CD4-positive, alpha-beta T cell treated with Interleukin-17A for 4 hours (primary cell): ENCODE data around the gene SCAANT1.
A peak's percentile ranks its signal among the peaks of the same experiment; 100 is the strongest.

ENCODE experiments used
- DNase-seq: peaks from one replicate; pipeline ENCODE4 v3.0.0-alpha.2; 2020; ENCODE audit warnings: mixed read lengths

Gene SCAANT1

GRCh38 chr3:63896332-63897030, 15.7 kb downstream of the SCAANT1 start:
- DNase-seq, result no peak

- no peak for DNase-seq
Observed at GRCh38 chr3:63895422-63896189, 16.6 kb downstream of the SCAANT1 start.

GRCh38 chr3:63892773-63893352, 19.3 kb downstream of the SCAANT1 start:
- DNase-seq, result no peak

GRCh38 chr3:63891518-63891917, 20.7 kb downstream of the SCAANT1 start:
- no peak for DNase-seq

- DNase-seq, result no peak
Observed at GRCh38 chr3:63886858-63887257, 25.3 kb downstream of the SCAANT1 start.

- no peak for DNase-seq
Observed at GRCh38 chr3:63880653-63881052, 31.5 kb downstream of the SCAANT1 start.

- no peak for DNase-seq
Observed at GRCh38 chr3:63878394-63879060, 33.7 kb downstream of the SCAANT1 start.

- DNase-seq, result no peak
Observed at GRCh38 chr3:63877737-63878393, 34.3 kb downstream of the SCAANT1 start.

GRCh38 chr3:63876260-63876659, 35.9 kb downstream of the SCAANT1 start:
- no peak for DNase-seq

- DNase-seq, result no peak
Observed at GRCh38 chr3:63875510-63875909, 36.7 kb downstream of the SCAANT1 start.

GRCh38 chr3:63874769-63875168, 37.4 kb downstream of the SCAANT1 start:
- DNase-seq, result no peak

- no peak for DNase-seq
Observed at GRCh38 chr3:63872135-63872924, 39.9 kb downstream of the SCAANT1 start.

- DNase-seq, result no peak
Observed at GRCh38 chr3:63870615-63871005, 41.6 kb downstream of the SCAANT1 start.

- DNase-seq, result no peak
Observed at GRCh38 chr3:63869940-63870614, 42.1 kb downstream of the SCAANT1 start.

- no peak for DNase-seq
Observed at GRCh38 chr3:63867225-63867624, 45.0 kb downstream of the SCAANT1 start.

GRCh38 chr3:63864965-63865327, 47.2 kb downstream of the SCAANT1 start:
- DNase-seq, result no peak

- DNase-seq, result peak; percentile 59
Observed at GRCh38 chr3:63864008-63864964, 47.9 kb downstream of the SCAANT1 start.

GRCh38 chr3:63863150-63864007, 48.8 kb downstream of the SCAANT1 start, which contains the start of the genes ATXN7 and THOC7:
ATXN7 (plus strand) TSS chr3:63863867; CDS start chr3:63912599, 48,732 bp downstream.
THOC7 (minus strand) TSS chr3:63863805; CDS start chr3:63863790, 15 bp downstream.
- DNase-seq, result peak; percentile 81

- no peak for DNase-seq
Observed at GRCh38 chr3:63862804-63863149, 49.4 kb downstream of the SCAANT1 start.
